Lower lobe of right lung (tissue), 2 donors: ENCODE measurements around the gene TMEM120A. TPM values are rescaled to one million over a fixed set of nuclear protein-coding genes. Genes with fewer than 3 reads are reported as not detected.
A peak's percentile ranks its signal among the peaks of the same experiment; 100 is the strongest.

Experiments used
- ATAC-seq, 2 donors: fragments of 200-7000 bp; cut with Tn5 transposase; one replicate each; pipeline ENCODE4 v1.9.1; 2020 to 2022; ENCODE audit warnings: mild to moderate bottlenecking in 2 of 2, moderate library complexity in 2 of 2
- DNase-seq: peaks from one replicate; pipeline ENCODE4 v3.0.0-alpha.2; 2020
- H3K27ac ChIP-seq: fragments of 200-600 bp; one replicate; pipeline ENCODE4 v1.8.0; 2022
- H3K27me3 ChIP-seq: fragments of 200-600 bp; one replicate; pipeline ENCODE4 v1.8.0; 2022; ENCODE audit warnings: low read depth
- H3K36me3 ChIP-seq: fragments of 200-600 bp; one replicate; pipeline ENCODE4 v1.8.0; 2022; ENCODE audit warnings: mild to moderate bottlenecking
- H3K4me1 ChIP-seq: fragments of 200-600 bp; one replicate; pipeline ENCODE4 v1.8.0; 2022
- H3K4me3 ChIP-seq: fragments of 200-600 bp; one replicate; pipeline ENCODE4 v1.8.0; 2022; ENCODE audit warnings: mild to moderate bottlenecking
- H3K9me3 ChIP-seq: fragments of 200-600 bp; one replicate; pipeline ENCODE4 v1.8.0; 2022
- intact Hi-C: fragments of 100-400 bp; cut with DNase I; formaldehyde crosslinking; loops from one replicate; pipeline ENCODE4 v1.11.0; 2022
- total RNA-seq: library from RNA; stranded (reverse); fragmentation: NEBNext Ultra II Directional; extraction: Animal tissue kit (Norgen Biotek cat#: 25700); gene quantifications from one replicate; pipeline ENCODE4 v1.2.1, GENCODE V29; 2021
- TF ChIP-seq, protein P1 (sequence below): fragments of 200-600 bp; IDR thresholded peaks from one replicate; pipeline ENCODE4 v1.8.0; 2022; ENCODE audit warnings: antibody characterized with exemption, mild to moderate bottlenecking
- donor health status: DM: no; HTN: yes; CAD: no; lungs with severe emphysema.

Gene TMEM120A
- total RNA-seq, 1 donor from 2014 or later: 42.7 TPM

DNA sequence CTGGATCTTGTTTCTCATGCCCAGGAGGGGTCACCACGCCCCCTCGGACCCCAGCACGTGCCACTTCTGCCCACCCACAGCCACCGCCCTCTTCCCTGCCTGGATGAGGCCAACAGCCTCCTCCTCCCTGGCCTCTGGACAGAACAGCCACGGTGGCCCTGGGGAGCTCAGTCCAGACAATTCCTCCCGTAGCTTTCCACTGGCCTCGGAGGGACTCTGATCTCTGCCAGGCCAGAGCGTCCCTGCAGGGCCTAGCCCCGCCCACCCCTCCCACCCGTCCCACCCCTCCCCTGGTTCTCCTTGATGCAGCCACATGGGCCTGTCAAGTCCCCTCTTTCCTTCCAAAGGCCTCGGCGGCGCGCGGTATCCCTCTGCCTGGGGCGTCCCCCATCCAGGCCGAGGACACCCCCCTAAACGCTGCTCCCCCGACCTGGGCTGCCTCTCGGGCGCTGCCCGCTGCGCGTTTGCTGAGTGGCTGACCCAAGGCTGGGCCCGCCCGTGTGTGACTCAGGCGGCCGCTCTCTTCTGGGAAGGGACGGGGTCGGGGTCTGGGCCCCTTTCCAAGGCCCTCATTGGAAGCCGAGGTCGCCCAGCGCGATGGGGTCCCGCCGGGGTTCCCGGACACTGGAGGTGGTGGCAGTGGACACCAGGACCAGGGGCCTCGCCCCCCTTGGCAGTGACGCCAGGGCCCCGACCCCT is 557 bp downstream of the TMEM120A start:
- ATAC-seq (peak; percentile 55 to 60), DNase-seq (peak; percentile 65)
- Histone ChIP-seq H3K27me3 (no peaks in the 10 kb centered on the region), H3K4me1 (peaks cover 19% of the 10 kb centered on the region), H3K4me3 (peak overlapping the region; percentile 96), H3K36me3 (peaks cover 10% of the 10 kb centered on the region), H3K9me3 (no peaks in the 10 kb centered on the region), H3K27ac (peak overlapping the region; percentile 89)
- intact Hi-C loops: no loop called here
- TF ChIP-seq, protein P1, sequence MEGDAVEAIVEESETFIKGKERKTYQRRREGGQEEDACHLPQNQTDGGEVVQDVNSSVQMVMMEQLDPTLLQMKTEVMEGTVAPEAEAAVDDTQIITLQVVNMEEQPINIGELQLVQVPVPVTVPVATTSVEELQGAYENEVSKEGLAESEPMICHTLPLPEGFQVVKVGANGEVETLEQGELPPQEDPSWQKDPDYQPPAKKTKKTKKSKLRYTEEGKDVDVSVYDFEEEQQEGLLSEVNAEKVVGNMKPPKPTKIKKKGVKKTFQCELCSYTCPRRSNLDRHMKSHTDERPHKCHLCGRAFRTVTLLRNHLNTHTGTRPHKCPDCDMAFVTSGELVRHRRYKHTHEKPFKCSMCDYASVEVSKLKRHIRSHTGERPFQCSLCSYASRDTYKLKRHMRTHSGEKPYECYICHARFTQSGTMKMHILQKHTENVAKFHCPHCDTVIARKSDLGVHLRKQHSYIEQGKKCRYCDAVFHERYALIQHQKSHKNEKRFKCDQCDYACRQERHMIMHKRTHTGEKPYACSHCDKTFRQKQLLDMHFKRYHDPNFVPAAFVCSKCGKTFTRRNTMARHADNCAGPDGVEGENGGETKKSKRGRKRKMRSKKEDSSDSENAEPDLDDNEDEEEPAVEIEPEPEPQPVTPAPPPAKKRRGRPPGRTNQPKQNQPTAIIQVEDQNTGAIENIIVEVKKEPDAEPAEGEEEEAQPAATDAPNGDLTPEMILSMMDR: no peak

DNA sequence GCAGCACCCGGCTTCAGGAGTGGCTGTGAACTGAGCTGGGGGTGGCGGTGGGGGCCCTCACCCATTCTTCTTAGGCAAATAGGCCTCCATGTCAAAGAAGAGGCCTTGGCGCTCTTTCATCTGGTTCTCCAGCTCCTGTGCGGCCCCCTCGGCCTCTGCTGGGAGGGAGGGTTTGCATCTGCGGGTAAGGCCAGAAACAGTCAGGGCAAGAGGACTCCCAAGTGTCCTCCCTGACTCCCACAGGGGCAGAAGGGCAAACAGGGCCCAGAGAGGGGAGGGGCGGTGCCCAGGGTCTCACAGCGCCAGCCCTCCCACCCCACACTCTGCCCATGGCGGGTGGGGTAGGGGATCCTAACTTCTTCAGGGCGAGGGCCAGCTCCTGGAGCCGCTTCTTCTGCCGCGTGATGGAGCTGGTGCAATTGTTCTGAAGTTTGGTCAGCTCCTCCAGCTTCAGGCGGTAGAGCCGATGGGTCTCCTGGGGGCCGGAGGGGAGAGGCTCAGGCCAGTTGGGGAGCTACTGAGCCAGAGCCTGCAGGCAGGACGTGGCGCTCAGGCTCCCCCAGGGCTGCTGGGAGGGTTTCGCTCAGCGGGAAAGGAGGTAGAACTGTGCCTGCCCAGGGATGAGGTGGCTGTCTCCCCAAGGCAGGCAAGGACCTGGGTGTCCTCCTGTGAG is 2.2 kb downstream of the TMEM120A start:
- peaks cover 19% of the 10 kb centered on the region for H3K4me1 ChIP-seq
- H3K36me3 ChIP-seq: peaks cover 19% of the 10 kb centered on the region
- no peak overlapping the region for H3K27ac ChIP-seq
- TF ChIP-seq, protein P1: no peak
- H3K9me3 ChIP-seq: no peaks in the 10 kb centered on the region
- DNase-seq (peak; percentile 40), ATAC-seq (no peak)
- intact Hi-C loops: no loop called here
- H3K4me3 ChIP-seq: no peak overlapping the region
- no peaks in the 10 kb centered on the region for H3K27me3 ChIP-seq

DNA sequence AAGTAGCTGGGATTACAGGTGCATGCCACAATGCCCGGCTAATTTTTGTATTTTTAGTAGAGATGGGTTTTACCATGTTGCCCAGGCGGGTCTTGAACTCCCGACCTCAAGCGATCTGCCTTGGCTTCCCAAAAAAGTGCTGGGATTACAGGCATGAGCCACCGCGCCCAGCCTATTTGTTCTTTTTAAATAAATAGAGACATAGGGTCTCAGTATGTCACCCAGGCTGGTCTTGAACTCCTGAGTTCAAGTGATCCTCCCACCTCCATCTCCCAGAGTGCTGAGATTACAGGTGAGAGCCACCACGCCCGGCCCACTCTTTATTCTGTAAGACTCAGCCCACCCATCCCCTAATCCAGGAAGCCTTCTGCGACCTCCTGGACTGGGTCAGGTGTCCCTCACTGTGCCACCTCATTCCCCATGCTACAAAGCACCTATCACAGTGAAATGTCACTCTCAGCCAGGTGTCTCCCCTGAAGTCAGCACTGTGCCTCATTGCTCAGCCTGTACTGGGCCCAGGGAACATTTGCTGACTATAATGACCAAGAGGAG is 2.8 kb downstream of the TMEM120A start:
- DNase-seq (peak; percentile 10), ATAC-seq (no peak)
- Histone ChIP-seq H3K9me3 (no peaks in the 10 kb centered on the region), H3K4me3 (no peak overlapping the region), H3K27me3 (no peaks in the 10 kb centered on the region), H3K27ac (no peak overlapping the region), H3K36me3 (peaks cover 26% of the 10 kb centered on the region), H3K4me1 (peaks cover 19% of the 10 kb centered on the region)
- TF ChIP-seq, protein P1: no peak
- intact Hi-C loops: no loop called here

DNA sequence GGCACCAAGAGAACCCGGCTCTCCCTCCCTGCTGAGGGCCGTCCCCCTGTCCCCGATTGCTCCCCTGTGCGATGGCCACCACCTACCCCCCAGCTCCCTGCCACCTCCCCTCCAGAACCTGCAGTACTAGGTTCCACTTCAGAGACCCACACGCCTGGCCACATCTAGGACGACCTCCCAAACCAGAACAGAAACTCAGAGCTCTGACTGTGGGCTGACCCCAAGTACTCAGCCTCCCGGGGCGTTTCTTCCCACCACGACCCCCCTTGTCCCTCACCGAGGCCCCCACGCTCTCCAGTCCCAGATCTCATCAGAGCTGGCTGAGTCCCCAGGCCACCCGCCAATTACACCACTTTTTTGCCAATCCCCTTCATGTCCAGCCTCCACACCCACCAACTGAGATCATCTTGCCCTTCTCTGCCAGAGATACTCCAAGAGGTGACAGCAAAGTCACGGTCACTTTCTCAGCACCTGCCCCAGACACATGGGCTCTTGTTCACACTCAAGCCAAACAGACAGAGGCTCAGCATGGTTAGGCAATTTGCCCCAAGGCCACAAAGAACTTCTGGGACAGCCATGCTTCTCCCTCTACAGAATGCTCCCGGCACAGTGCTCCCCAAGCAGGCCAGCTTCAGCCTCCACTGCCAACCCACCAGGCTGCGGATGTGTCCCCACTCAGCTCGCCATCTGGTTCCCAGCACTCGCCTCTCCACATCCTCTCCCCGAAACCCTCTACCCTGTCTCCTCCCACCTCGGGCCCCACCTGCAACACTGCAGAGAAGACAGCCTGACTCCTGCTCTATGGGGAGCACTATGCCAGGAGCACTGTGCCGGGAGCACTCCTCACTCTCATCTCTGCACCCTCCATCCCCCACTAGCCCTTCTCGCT is 4.7 kb downstream of the TMEM120A start:
- no peaks in the 10 kb centered on the region for H3K27me3 ChIP-seq
- no peaks in the 10 kb centered on the region for H3K9me3 ChIP-seq
- H3K4me1 ChIP-seq: peaks cover 12% of the 10 kb centered on the region
- H3K27ac ChIP-seq: no peak overlapping the region
- TF ChIP-seq, protein P1: no peak
- ATAC-seq: no peak
- peaks cover 44% of the 10 kb centered on the region for H3K36me3 ChIP-seq
- no peak overlapping the region for H3K4me3 ChIP-seq
- peak; percentile 33 for DNase-seq
- intact Hi-C loops: no loop called here
